ENCODE data around the gene CORO6. TPM values are rescaled to one million over a fixed set of nuclear protein-coding genes. Genes with fewer than 3 reads are reported as not detected.

CORO6 gene
- polyA plus RNA-seq, 1 donor from 2014 or later = 4.3 TPM

- Histone ChIP-seq H3K9me2 (ENCODE audit: insufficient read depth, low read length) (no peaks in the 10 kb centered on the region), H3K9me3 (ENCODE audit: low read length) (peaks cover 4% of the 10 kb centered on the region), H3K27ac (ENCODE audit: low read length) (no peak overlapping the region), H3K27me3 (ENCODE audit: insufficient read depth, low read depth, low read length) (peaks cover 30% of the 10 kb centered on the region), H3K4me3 (ENCODE audit: low read length) (no peak overlapping the region), H3K79me2 (replicated peaks; ENCODE audit: insufficient read depth, low read length) (no peaks in the 10 kb centered on the region), H3K9ac (ENCODE audit: low read length) (no peak overlapping the region), H2AFZ (ENCODE audit: low read depth, low read length) (no peak overlapping the region), H3K36me3 (ENCODE audit: insufficient read depth, low read length) (peaks cover 10% of the 10 kb centered on the region), H3K4me2 (ENCODE audit: low read length) (no peak overlapping the region), H4K20me1 (ENCODE audit: insufficient read depth) (no peaks in the 10 kb centered on the region), H3F3A (ENCODE audit: insufficient read depth, low read length, poor library complexity, severe bottlenecking) (no peaks in the 10 kb centered on the region)
- no peak for TF ChIP-seq CTCF (IDR thresholded peaks at IDR 0.05; ENCODE audit: poor library complexity, severe bottlenecking)
- TF ChIP-seq POLR2AphosphoS5 (IDR thresholded peaks at IDR 0.05) = no peak
- no peak for TF ChIP-seq EZH2 (IDR thresholded peaks at IDR 0.05; ENCODE audit: borderline replicate concordance, insufficient read depth, low read length, poor library complexity, severe bottlenecking)
- no peak for TF ChIP-seq TAF1 (IDR thresholded peaks at IDR 0.05; ENCODE audit: low read depth)
- no peak for TF ChIP-seq REST (IDR thresholded peaks at IDR 0.05; ENCODE audit: borderline replicate concordance)
- TF ChIP-seq MXI1 (conservative IDR thresholded peaks at IDR 0.05; ENCODE audit: poor library complexity, severe bottlenecking) = no peak
- no peak for TF ChIP-seq EP300 (conservative IDR thresholded peaks at IDR 0.05; ENCODE audit: poor library complexity, severe bottlenecking)
- TF ChIP-seq SMC3 (conservative IDR thresholded peaks at IDR 0.05; ENCODE audit: poor library complexity) = no peak
Measured at GRCh38 chr17:29612404-29613280, 10.1 kb downstream of the CORO6 start.

GRCh38 chr17:29612094-29612403 lies 10.7 kb downstream of the CORO6 start:
- Histone ChIP-seq H3K9me3 (ENCODE audit: low read length) (peaks cover 4% of the 10 kb centered on the region), H3K9ac (ENCODE audit: low read length) (no peak overlapping the region), H3K9me2 (ENCODE audit: insufficient read depth, low read length) (no peaks in the 10 kb centered on the region), H3K27me3 (ENCODE audit: insufficient read depth, low read depth, low read length) (peaks cover 24% of the 10 kb centered on the region), H2AFZ (ENCODE audit: low read depth, low read length) (no peak overlapping the region), H3K27ac (ENCODE audit: low read length) (no peak overlapping the region), H3K4me2 (ENCODE audit: low read length) (no peak overlapping the region), H3K4me3 (ENCODE audit: low read length) (no peak overlapping the region), H3F3A (ENCODE audit: insufficient read depth, low read length, poor library complexity, severe bottlenecking) (no peaks in the 10 kb centered on the region), H3K36me3 (ENCODE audit: insufficient read depth, low read length) (peaks cover 10% of the 10 kb centered on the region), H3K79me2 (replicated peaks; ENCODE audit: insufficient read depth, low read length) (peaks cover 2% of the 10 kb centered on the region), H4K20me1 (ENCODE audit: insufficient read depth) (no peaks in the 10 kb centered on the region)
- no peak for TF ChIP-seq RAD21 (conservative IDR thresholded peaks at IDR 0.05)
- no peak for TF ChIP-seq EZH2 (IDR thresholded peaks at IDR 0.05; ENCODE audit: borderline replicate concordance, insufficient read depth, low read length, poor library complexity, severe bottlenecking)
- TF ChIP-seq REST (IDR thresholded peaks at IDR 0.05; ENCODE audit: borderline replicate concordance) = no peak
- no peak for TF ChIP-seq POLR2AphosphoS5 (IDR thresholded peaks at IDR 0.05)
- no peak for TF ChIP-seq CTCF (IDR thresholded peaks at IDR 0.05; ENCODE audit: poor library complexity, severe bottlenecking)
- TF ChIP-seq EP300 (conservative IDR thresholded peaks at IDR 0.05; ENCODE audit: poor library complexity, severe bottlenecking) = no peak
- no peak for TF ChIP-seq MXI1 (conservative IDR thresholded peaks at IDR 0.05; ENCODE audit: poor library complexity, severe bottlenecking)
- TF ChIP-seq SMC3 (conservative IDR thresholded peaks at IDR 0.05; ENCODE audit: poor library complexity) = no peak
- TF ChIP-seq TAF1 (IDR thresholded peaks at IDR 0.05; ENCODE audit: low read depth) = no peak

Measured in neural cell (in vitro differentiated cells).